Mesenchymal stem cell (in vitro differentiated cells and primary cell): ENCODE results near the gene SETD2.

Experiments used
- DNase-seq: peaks from one replicate; pipeline ENCODE4 v3.0.0-alpha.2; 2013
- H2AFZ ChIP-seq: one replicate; pipeline ENCODE4 v1.6.1; 2013; ENCODE audit warnings: low read depth, mild to moderate bottlenecking, control low read depth, inconsistent platforms, low read length, moderate library complexity
- H2AK5ac ChIP-seq: 2 replicates; pipeline ENCODE4 v1.6.1; 2013; ENCODE audit warnings: low read length, moderate library complexity, mild to moderate bottlenecking, inconsistent platforms; ENCODE audit not compliant: severe bottlenecking
- H2BK120ac ChIP-seq: one replicate; pipeline ENCODE4 v1.6.1; 2013; ENCODE audit warnings: low read depth, mild to moderate bottlenecking, inconsistent platforms, low read length, moderate library complexity
- H2BK12ac ChIP-seq, 2 experiments: one replicate each; pipeline ENCODE4 v1.6.1; 2013; ENCODE audit warnings: inconsistent platforms in 2 of 2, low read length in 2 of 2, mild to moderate bottlenecking in 2 of 2, moderate library complexity in 2 of 2, control low read depth in 1 of 2
- H2BK15ac ChIP-seq: one replicate; pipeline ENCODE4 v1.6.1; 2013; ENCODE audit warnings: mild to moderate bottlenecking, low read depth, inconsistent platforms; ENCODE audit not compliant: poor library complexity, severe bottlenecking
- H2BK5ac ChIP-seq: 2 replicates; pipeline ENCODE4 v1.6.1; 2013; ENCODE audit warnings: low read depth, mild to moderate bottlenecking, low read length, control low read depth, inconsistent platforms; ENCODE audit not compliant: poor library complexity, severe bottlenecking
- H3K14ac ChIP-seq, 2 experiments: one replicate each; pipeline ENCODE4 v1.6.1; 2013; ENCODE audit warnings: inconsistent platforms in 2 of 2, low read length in 2 of 2, control low read depth in 1 of 2, mild to moderate bottlenecking in 1 of 2, moderate library complexity in 1 of 2
- H3K18ac ChIP-seq, 2 experiments: one replicate each; pipeline ENCODE4 v1.6.1; 2013; ENCODE audit warnings: inconsistent platforms in 2 of 2, low read length in 2 of 2, control low read depth in 1 of 2, low read depth in 1 of 2, mild to moderate bottlenecking in 1 of 2
- H3K23ac ChIP-seq, 2 experiments: one replicate each; pipeline ENCODE4 v1.6.1; 2013; ENCODE audit warnings: inconsistent platforms in 2 of 2, low read length in 2 of 2, mild to moderate bottlenecking in 2 of 2, moderate library complexity in 2 of 2, control low read depth in 1 of 2
- H3K27ac ChIP-seq: 2 replicates; pipeline ENCODE4 v1.5.1; 2013; ENCODE audit warnings: mild to moderate bottlenecking, moderate library complexity, low read length, control low read depth, inconsistent platforms; ENCODE audit not compliant: poor library complexity, severe bottlenecking
- H3K27me3 ChIP-seq, 2 experiments: 2 replicates each; pipeline versions ENCODE4 v1.6.1 to v1.7.0; 2013; ENCODE audit warnings: low read length in 2 of 2, mild to moderate bottlenecking in 2 of 2, moderate library complexity in 2 of 2, control low read depth in 1 of 2, inconsistent platforms in 1 of 2; ENCODE audit not compliant: control insufficient read depth in 1 of 2, insufficient read depth in 1 of 2
- H3K36me3 ChIP-seq, 2 experiments: 2 replicates each; pipeline versions ENCODE4 v1.6.1 to v1.7.0; 2013; ENCODE audit warnings: low read length in 2 of 2, control low read depth in 1 of 2, inconsistent platforms in 1 of 2, low read depth in 1 of 2, mild to moderate bottlenecking in 1 of 2; ENCODE audit not compliant: insufficient read depth in 2 of 2, control insufficient read depth in 1 of 2
- H3K4ac ChIP-seq, 2 experiments: one replicate each; pipeline ENCODE4 v1.6.1; 2013; ENCODE audit warnings: inconsistent platforms in 2 of 2, low read length in 2 of 2, mild to moderate bottlenecking in 2 of 2, moderate library complexity in 2 of 2, control low read depth in 1 of 2, low read depth in 1 of 2
- H3K4me1 ChIP-seq: 2 replicates; pipeline ENCODE4 v1.6.1; 2013; ENCODE audit warnings: low read depth, low read length, control low read depth; ENCODE audit not compliant: control insufficient read depth, insufficient read depth
- H3K4me2 ChIP-seq: 2 replicates; pipeline ENCODE4 v1.6.1; 2013; ENCODE audit warnings: low read length, mild to moderate bottlenecking, inconsistent platforms; ENCODE audit not compliant: poor library complexity, severe bottlenecking
- H3K4me3 ChIP-seq, 2 experiments: 2 replicates each; pipeline versions ENCODE4 v1.5.1 to v1.7.0; 2013; ENCODE audit warnings: low read length in 2 of 2, mild to moderate bottlenecking in 2 of 2, control low read depth in 1 of 2, low read depth in 1 of 2; ENCODE audit not compliant: insufficient read depth in 1 of 2
- H3K79me1 ChIP-seq: replicated peaks from 2 replicates; pipeline ENCODE4 v1.6.1; 2013; ENCODE audit warnings: mild to moderate bottlenecking, control low read depth, low read length, inconsistent platforms; ENCODE audit not compliant: poor library complexity, severe bottlenecking
- H3K9ac ChIP-seq: 2 replicates; pipeline ENCODE4 v1.7.0; 2013; ENCODE audit warnings: mild to moderate bottlenecking, low read length, moderate library complexity
- H3K9me3 ChIP-seq: 2 replicates; pipeline ENCODE4 v1.7.0; 2013; ENCODE audit warnings: mild to moderate bottlenecking, low read length; ENCODE audit not compliant: control insufficient read depth
- H4K8ac ChIP-seq: one replicate; pipeline ENCODE4 v1.6.1; 2013; ENCODE audit warnings: inconsistent platforms, mild to moderate bottlenecking, low read length, moderate library complexity
- H4K91ac ChIP-seq: one replicate; pipeline ENCODE4 v1.6.1; 2013; ENCODE audit warnings: mild to moderate bottlenecking, low read length, inconsistent platforms
- WGBS: methylation state at CpG from one replicate; pipeline ENCODE4 v1.1.7; 2013; ENCODE audit warnings: mixed read lengths; 5-methylcytosine and 5-hydroxymethylcytosine counted together

The SETD2 gene

DNA sequence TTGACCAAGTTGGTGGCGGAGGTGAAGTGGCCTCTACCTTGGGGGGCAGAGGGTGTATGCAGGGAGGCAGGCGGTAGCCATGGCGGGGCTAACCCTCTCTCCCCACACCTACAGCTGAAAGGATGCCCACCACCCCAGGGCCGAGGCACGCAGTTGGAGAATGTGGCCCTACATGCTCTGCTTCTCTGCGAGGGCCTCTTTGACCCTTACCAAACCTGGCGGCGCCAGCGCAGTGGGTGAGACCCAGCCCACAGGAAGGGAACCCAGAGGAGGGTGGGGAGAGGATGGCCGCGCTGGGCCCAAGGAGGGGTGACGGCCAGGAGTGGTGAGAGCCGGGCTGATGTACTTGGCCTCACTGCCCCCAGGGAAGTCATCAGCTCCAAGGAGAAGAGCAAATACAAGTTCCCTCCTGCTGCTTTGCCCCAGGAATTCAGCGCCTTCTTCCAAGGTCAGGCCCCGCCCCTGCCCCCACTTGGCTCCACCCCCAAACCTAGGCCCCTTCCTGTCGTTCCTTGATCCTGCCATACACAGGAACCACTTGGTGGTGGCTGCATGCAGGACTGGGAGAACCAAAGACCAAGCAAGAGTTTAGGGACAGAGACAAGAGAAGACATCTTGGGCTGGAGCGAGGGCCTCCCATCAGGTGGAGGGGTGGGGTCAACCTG lies 174.6 kb downstream of the SETD2 start:
- Histone ChIP-seq H3K27me3 (no peaks in the 10 kb centered on the region), H2AFZ (no peak overlapping the region), H3K4ac (no peak overlapping the region), H3K14ac (no peak overlapping the region), H3K4me1 (peaks cover 6% of the 10 kb centered on the region), H3K9me3 (no peaks in the 10 kb centered on the region), H2BK15ac (no peak overlapping the region), H3K36me3 (peaks cover 0 to 37% of the 10 kb centered on the region in 2 experiments), H3K79me1 (no peaks in the 10 kb centered on the region), H3K27ac (no peak overlapping the region), H4K8ac (no peak overlapping the region), H3K4me3 (no peak overlapping the region), H3K18ac (no peak overlapping the region), H2BK12ac (no peak overlapping the region), H3K23ac (no peak overlapping the region), H2AK5ac (no peak overlapping the region), H2BK5ac (no peak overlapping the region), H3K4me2 (no peak overlapping the region), H3K9ac (no peak overlapping the region), H2BK120ac (no peak overlapping the region), H4K91ac (no peak overlapping the region)
- 76% methylated on average over 14 of the region's 17 CpGs for WGBS
- DNase-seq = no peak

DNA sequence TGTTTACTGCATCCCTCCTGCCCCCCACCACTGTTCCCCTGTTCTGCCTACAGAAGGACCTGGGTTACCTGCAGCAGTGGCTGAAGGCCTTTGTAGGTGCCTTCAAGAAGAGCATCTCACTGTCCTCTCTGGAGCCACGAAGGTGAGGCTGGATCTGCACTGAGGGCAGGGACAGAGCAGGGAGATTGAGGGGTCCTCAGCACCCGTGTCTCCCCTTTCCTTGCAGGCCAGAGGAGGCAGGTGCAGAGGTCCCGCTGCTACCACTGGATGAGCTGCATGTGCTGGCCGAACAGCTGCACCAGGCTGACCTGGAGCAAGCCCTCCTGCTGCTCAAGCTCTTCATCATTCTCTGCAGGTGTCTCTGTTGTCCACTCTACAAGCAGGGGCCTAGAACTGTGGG lies 175.3 kb downstream of the SETD2 start:
- Histone ChIP-seq H3K27me3 (no peaks in the 10 kb centered on the region), H3K9me3 (no peaks in the 10 kb centered on the region), H2AFZ (no peak overlapping the region), H3K9ac (no peak overlapping the region), H3K27ac (no peak overlapping the region), H3K14ac (peak overlapping the region in 1 of 2 experiments; percentile 26), H2BK5ac (no peak overlapping the region), H3K36me3 (peaks cover 0 to 33% of the 10 kb centered on the region in 2 experiments), H4K91ac (no peak overlapping the region), H3K23ac (no peak overlapping the region), H3K4ac (no peak overlapping the region), H3K4me3 (no peak overlapping the region), H3K4me1 (peaks cover 6% of the 10 kb centered on the region), H2BK15ac (no peak overlapping the region), H4K8ac (no peak overlapping the region), H2BK12ac (no peak overlapping the region), H3K18ac (no peak overlapping the region), H2BK120ac (no peak overlapping the region), H3K79me1 (no peaks in the 10 kb centered on the region), H2AK5ac (no peak overlapping the region), H3K4me2 (no peak overlapping the region)
- no peak for DNase-seq
- WGBS = 83% methylated on average over 3 of the region's 4 CpGs

DNA sequence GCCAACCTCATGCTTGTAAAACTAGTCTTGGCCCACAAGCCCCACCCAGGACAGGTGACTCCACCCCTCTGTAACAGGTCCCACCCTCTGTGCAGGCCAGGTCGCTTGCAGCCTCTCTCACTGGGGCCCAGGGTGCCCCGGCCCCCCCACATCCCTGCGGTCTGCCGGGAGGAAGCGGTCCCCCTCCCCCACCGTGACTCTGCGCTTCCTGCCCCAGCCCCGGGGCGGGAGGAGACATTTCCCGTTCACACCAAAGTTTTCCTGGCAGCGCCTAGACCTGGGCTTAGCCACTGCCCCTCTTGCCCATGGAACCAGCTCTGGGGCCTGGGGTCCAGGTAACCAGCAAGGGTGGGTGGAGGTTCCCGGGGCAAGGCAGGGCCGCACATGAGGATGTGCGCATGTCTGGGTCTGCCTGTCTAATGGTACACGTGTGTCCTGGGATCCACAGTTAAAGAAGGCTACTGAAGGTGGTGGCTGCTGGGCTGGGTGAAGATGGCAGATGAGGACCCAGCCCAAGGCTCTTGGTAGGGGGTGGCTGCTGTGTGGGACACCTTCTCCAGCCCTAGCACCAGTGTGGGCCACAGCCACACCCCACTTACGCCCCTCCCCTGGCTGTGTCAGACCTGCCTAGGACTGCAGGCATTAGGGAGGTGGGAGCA lies 176.0 kb downstream of the SETD2 start:
- 46% methylated on average over 15 of the region's 16 CpGs for WGBS
- H3K4me2 ChIP-seq = no peak overlapping the region
- H2BK15ac ChIP-seq = no peak overlapping the region
- H3K79me1 ChIP-seq = no peaks in the 10 kb centered on the region
- peak overlapping the region in 1 of 2 experiments; percentile 57 for H2BK12ac ChIP-seq
- H3K4ac ChIP-seq = no peak overlapping the region
- H3K23ac ChIP-seq = no peak overlapping the region
- peak; percentile 14 for DNase-seq
- peak overlapping the region; percentile 43 for H4K91ac ChIP-seq
- H2AK5ac ChIP-seq = no peak overlapping the region
- no peak overlapping the region for H2BK120ac ChIP-seq
- H3K14ac ChIP-seq = no peak overlapping the region
- H3K27ac ChIP-seq = no peak overlapping the region
- H3K4me3 ChIP-seq = no peak overlapping the region
- H2BK5ac ChIP-seq = no peak overlapping the region
- no peaks in the 10 kb centered on the region for H3K9me3 ChIP-seq
- no peak overlapping the region for H2AFZ ChIP-seq
- H3K27me3 ChIP-seq = no peaks in the 10 kb centered on the region
- no peak overlapping the region for H3K9ac ChIP-seq
- H4K8ac ChIP-seq = peak overlapping the region; percentile 49
- H3K36me3 ChIP-seq = peaks cover 0 to 33% of the 10 kb centered on the region in 2 experiments
- H3K18ac ChIP-seq = peak overlapping the region in 1 of 2 experiments; percentile 48
- peaks cover 6% of the 10 kb centered on the region for H3K4me1 ChIP-seq

DNA sequence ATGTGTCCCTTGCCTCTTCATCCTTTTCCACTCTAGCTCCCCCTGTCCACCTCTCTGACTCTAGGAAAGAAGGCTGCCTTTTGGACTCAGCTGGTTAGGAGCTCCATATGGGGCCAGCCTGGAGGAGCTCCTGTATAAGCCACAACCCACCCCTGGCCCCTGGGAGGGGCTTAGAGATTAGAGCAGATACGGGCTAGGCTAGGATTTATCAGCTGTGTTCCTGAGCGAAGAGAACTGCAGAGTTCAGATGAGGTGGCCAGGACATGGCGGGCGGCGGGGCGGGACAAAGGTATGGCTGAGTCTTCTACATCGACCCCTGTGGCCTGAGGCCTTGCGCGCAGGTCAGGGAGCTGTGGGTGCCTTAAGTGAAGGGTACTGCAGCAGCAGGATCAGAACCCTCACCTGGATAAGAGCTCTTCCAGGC lies 176.6 kb downstream of the SETD2 start:
- peaks cover 6% of the 10 kb centered on the region for H3K4me1 ChIP-seq
- H3K18ac ChIP-seq = peak overlapping the region in 1 of 2 experiments; percentile 48
- H3K14ac ChIP-seq = no peak overlapping the region
- no peak overlapping the region for H2BK120ac ChIP-seq
- no peak for DNase-seq
- 75% methylated on average over 5 of the region's 9 CpGs for WGBS
- H2BK5ac ChIP-seq = no peak overlapping the region
- H3K4me3 ChIP-seq = no peak overlapping the region
- no peaks in the 10 kb centered on the region for H3K27me3 ChIP-seq
- no peak overlapping the region for H2BK15ac ChIP-seq
- H3K9ac ChIP-seq = no peak overlapping the region
- H3K9me3 ChIP-seq = no peaks in the 10 kb centered on the region
- no peak overlapping the region for H3K23ac ChIP-seq
- H3K4me2 ChIP-seq = no peak overlapping the region
- no peak overlapping the region for H3K27ac ChIP-seq
- H2AFZ ChIP-seq = no peak overlapping the region
- H2BK12ac ChIP-seq = peak overlapping the region in 1 of 2 experiments; percentile 54
- peaks cover 0 to 33% of the 10 kb centered on the region in 2 experiments for H3K36me3 ChIP-seq
- no peak overlapping the region for H3K4ac ChIP-seq
- no peaks in the 10 kb centered on the region for H3K79me1 ChIP-seq
- no peak overlapping the region for H2AK5ac ChIP-seq
- H4K8ac ChIP-seq = no peak overlapping the region
- no peak overlapping the region for H4K91ac ChIP-seq
